ENCODE measurements around the gene LRBA.
"Not testable (repeated sequence)": the region's sequence is repeated elsewhere in the genome, so short reads cannot be mapped to it uniquely, and the experiment has no call there.

Gene LRBA

GRCh38 chr4:150581641-150582051 lies 433.4 kb downstream of the LRBA start:
- DNase-seq = peak; percentile 82

- DNase-seq = no peak
Measured at GRCh38 chr4:150581056-150581605, 434.0 kb downstream of the LRBA start.

- no peak for DNase-seq
Measured at GRCh38 chr4:150580306-150580705, 434.8 kb downstream of the LRBA start.

DNA sequence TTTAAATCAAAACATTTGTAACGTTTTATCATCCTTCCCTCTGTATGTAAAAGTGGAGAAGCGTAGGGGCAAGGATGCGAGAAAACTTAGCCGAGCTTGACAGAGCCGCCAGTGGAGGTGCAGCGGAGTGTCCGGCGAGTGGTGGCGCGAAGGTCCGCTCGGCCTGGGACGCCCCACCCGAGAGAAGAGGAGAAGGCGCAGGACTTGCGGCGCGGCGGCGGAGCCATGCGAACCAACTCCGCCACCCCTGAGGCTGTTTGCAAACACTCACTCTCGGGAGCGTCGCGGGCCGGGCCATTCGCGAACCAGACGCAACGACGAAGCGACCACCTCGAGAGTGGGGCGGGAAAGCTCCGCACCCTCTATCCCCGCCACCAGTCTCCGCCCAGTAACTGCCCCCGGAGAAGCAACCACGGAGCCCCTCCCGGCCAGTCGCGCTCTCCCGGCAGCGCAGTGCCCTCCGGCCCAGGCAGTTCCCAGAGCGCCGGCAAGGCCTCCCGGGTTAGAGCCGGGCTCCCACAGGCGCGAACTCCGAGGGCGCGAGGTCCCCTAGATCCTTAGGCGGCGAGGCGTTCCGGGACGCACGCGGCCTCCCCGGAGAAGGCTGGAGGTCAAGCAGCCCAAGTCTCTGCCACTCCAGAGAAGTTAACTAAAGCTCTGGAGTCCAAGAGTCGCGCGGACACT lies 435.4 kb downstream of the LRBA start:
- DNase-seq = peak; percentile 68

GRCh38 chr4:150578745-150579501 lies 436.2 kb downstream of the LRBA start:
- peak; percentile 66 for DNase-seq

DNA sequence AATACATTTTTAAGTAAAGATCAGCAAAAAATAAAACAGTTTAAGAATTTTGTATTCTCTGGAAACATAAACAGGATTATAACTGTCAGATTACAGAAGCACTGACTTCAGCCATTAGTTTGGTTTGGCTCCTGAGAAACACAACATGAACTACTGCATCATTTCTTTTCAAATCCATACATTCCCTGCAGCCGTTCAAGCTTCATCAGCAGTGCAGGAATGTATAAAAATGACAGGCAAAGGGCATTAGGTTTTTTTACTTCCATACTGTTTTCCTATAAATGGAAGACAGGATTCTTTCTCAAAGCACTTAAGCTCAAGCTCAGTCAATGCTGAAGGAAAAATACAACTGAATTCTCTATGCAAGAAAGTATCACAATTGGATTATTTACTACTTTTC lies 437.3 kb downstream of the LRBA start:
- no peak for DNase-seq

GRCh38 chr4:150574678-150575077 lies 440.4 kb downstream of the LRBA start:
- DNase-seq = no peak

- no peak for DNase-seq
Measured at GRCh38 chr4:150573534-150573933, 441.6 kb downstream of the LRBA start.

DNA sequence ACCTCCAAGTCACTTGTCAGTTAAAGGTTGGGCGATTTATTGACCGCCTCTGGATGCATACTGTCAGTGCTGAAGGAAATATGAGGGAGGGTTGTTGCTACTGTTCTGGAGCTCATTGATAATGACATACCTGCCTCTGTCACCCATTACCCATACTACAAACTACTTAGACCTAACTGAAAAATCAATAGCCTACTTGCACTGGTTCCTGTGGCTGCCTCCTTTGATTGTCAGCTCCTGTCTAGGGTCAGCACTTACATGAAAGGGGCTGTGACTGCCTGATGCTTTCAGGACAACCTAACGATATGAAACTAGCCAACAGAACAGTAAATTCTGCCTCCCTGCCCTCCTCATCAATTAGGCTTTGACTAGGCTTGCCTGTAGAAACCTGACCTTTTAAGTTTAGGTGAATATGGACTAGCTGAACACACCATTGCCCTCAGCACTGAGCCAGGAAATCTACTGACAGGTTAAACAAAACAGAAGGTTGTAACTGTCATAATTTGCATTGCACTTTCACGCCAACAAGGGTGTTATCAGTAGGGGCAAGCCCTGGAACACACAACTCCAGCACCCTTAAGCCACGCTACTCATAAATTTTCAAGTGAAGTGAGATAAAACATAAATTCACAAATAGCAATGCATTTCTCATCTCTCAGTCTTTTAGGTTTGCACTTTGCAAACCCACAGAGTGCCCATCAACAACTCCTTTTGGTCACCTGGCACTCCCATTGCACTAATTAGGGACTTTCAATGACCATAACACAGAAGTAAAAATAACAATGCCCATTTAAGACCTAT lies 442.2 kb downstream of the LRBA start:
- DNase-seq = no peak

DNA sequence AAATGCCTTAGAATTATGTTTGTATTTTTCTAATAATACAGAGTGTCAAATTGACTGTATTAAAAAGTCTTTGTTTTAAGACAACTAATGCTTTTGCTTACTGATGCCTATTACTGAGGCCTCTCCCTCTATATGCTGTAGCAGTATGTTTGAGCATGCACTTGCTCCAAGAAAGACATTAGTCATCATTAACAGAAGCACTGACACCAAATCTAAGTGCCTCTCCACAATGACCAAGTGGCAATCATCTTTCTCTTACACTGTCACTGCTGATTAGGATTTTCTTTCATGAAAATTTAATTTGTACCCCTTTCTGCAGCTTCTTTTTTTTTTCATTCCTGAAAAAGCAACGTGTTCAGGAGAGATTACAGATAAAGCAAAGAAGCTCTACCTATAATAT lies 444.2 kb downstream of the LRBA start:
- no peak for DNase-seq

DNA sequence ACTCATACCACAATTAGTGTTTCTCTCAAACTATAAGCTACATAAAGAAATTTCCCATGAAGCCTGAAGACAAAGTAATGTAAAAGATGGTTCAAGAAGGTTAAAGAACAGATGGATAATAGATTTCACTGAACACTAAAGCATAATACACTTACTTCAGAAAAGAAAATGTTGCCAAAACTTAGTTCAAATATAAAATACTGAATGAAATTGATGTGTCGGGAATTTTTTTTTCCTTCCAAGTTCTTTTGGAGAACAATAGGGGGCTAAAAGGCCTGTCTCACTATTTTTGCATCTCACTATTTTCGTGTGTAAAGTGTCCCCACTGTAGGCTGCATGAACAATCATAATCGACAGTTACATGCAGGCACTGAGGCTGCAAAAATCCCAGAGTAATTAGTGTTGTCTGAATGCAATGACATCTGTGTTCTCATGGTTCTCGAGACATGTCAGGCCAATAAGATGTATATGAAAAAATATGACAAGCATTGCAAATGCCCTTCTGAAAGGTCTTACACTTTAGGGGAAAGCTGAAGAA lies 445.0 kb downstream of the LRBA start:
- DNase-seq = no peak

- DNase-seq = no peak
Measured at GRCh38 chr4:150569384-150569987, 445.6 kb downstream of the LRBA start.

DNA sequence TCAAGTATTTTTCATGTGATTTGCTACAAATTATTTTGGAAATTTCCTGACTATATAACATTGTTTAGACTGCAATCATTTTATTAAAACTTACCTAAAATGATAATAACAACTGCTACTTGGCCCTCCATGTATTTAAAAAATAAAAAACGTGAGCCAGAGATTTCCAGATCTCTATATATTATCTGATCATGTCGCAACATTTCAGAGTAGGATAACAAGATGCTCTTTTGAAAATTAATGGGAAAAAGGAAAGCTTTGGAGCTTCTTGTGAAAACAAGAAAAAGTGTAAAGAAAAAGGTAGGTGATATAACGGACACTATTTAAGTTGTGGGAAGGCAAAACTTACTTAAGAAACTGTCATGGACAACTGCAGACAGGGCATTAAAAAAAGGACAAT lies 448.0 kb downstream of the LRBA start:
- no peak for DNase-seq

DNA sequence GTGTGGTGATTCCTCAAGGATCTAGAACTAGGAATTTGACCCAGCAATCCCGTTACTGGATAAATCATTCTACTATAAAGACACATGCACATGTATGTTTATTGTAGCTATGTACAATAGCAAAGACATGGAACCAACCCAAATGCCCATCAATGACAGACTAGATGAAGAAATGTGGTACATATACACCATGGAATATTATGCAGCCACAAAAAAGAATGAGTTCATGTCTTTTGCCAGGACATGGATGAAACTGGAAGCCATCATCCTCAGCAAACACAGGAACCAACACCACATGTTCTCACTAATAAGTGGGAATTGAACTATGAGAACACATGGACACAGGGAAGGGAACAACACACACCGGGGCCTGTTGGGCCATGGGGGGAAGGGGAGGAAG lies 450.1 kb downstream of the LRBA start:
- DNase-seq = not testable (repeated sequence)

GRCh38 chr4:150562751-150563150 lies 452.3 kb downstream of the LRBA start:
- no peak for DNase-seq

- no peak for DNase-seq
Measured at GRCh38 chr4:150562250-150562649, 452.8 kb downstream of the LRBA start.

GRCh38 chr4:150561143-150561737 lies 453.8 kb downstream of the LRBA start:
- no peak for DNase-seq

- DNase-seq = not testable (repeated sequence)
Measured at GRCh38 chr4:150557811-150558210, 457.3 kb downstream of the LRBA start.

DNA sequence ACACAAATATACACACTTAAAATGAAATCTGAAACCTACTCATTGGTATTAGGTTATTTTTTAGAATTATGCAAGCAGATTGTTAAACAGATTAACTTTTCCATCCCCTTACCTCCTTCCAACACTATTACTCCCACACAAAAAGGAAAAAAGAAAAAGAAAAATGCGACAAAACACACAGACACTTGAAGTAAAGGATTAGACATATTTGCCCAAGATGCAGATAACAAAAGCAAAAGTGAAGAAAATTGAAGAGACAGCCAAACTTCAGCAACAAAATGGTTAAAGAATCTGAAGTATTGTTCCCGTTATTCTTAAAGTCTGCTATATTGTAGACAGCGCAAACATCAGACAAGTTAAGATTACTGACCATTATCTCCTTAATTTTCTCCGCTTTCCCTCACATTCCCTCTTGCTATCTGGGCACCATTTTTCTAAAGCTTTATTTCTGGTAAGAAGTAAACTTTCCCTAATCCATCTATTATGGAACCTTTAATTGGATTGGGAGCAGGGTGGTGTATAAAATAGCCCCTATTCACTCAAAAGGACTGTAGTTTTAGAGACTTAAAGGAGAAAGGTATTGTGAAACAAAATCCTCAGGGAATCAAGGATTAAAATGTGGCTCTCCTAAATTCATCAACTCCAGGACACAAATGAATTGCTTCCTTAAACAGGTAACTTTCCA lies 467.8 kb downstream of the LRBA start:
- no peak for DNase-seq

- DNase-seq = no peak
Measured at GRCh38 chr4:150546286-150546685, 468.8 kb downstream of the LRBA start.

- DNase-seq = no peak
Measured at GRCh38 chr4:150543042-150543441, 472.0 kb downstream of the LRBA start.

DNA sequence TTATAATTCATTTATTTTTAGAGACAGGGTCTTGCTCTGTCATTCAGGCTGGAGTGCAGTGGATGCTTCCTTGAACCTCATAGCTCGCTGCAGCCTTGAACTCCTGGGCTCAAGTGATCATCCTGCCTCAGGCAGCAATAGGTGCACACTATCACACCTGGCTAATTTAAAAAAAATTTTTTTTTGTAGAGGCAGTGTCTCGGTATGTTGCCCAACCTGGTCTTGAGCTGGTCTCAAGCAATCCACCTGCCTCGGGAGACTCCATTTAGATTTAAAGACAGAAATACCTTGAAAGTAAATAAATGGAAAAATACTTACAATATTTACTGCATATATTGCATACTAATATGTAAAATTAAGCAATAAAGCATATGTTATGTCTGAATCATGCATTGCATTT lies 473.4 kb downstream of the LRBA start:
- DNase-seq = no peak
